GM19035 (cell line): Measurements from ENCODE around the gene TBC1D25.

Experiments used
- ATAC-seq: cut with Tn5 transposase; IDR thresholded peaks from one replicate; pipeline ENCODE4 v1.9.1; 2021; ENCODE audit not compliant: unreplicated experiment

TBC1D25 gene

DNA sequence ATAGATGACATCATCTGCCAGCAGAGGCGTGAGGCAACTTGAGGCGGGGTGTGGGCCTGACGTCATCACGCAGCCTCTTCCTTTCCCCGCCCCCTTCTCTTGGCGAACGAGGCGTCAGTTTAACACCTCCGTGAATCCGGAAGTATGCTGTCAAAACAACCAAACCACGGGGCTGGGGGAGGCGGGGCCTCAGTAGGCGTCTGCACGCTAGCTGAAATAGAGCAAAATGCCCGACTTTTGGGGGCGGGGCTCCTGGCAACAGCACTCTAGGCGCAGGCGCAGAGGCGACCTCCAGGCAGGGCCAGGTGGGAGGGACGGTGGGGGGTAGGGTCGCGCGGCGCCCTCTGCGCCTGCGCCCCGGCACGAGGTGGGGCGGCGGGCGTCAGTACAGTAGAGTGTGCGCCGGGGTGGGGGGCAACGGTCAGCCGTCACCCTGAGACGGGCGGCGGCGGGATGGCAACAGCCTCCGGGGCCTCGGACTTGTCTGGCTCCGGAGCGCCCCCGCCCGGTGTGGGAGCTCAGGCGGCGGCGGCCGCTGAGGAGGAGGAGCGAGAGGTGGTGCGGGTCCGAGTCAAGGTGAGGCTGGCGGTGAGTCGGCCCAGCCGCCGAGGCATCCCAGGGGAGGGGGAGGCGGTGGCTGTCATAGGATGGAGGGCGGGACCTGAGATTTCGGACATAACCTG is at the start of gene TBC1D25:
TBC1D25 (plus strand) TSS at position 370 of the 683 bp plus-strand sequence; CDS start at position 454, 84 bp downstream.
- ATAC-seq: peak; percentile 83

GRCh38 chrX:48489892-48490291 is 49.6 kb upstream of the TBC1D25 start:
- no peak for ATAC-seq

GRCh38 chrX:48490661-48491060 is 48.9 kb upstream of the TBC1D25 start:
- ATAC-seq: no peak

GRCh38 chrX:48491809-48492208 is 47.7 kb upstream of the TBC1D25 start:
- no peak for ATAC-seq

- ATAC-seq: no peak
Measured at GRCh38 chrX:48492293-48492910, 47.1 kb upstream of the TBC1D25 start.

DNA sequence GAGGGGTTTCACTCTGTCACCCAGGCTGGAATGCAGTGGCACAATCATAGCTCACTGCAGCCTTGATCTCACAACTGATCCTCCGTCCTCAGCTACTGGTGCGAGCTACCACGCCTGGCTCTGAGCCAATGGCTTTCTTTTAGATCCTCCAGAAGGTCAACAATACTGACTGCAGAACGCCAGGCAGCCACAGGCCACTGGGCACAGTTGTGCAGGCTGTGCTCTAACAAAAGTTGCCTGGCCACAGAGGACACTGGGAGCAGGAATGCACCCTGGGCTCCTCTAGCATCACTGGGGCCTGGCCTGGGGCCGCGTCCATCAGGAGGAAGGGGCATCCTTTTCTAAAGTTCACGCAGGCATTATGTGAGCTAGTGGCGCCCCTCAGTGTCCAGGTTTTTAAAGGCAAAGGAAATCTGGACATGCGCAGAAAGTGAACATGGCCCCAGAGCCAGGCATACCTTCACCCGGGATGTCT is 45.6 kb upstream of the TBC1D25 start:
- ATAC-seq: no peak

GRCh38 chrX:48496660-48497059 is 42.9 kb upstream of the TBC1D25 start:
- no peak for ATAC-seq

DNA sequence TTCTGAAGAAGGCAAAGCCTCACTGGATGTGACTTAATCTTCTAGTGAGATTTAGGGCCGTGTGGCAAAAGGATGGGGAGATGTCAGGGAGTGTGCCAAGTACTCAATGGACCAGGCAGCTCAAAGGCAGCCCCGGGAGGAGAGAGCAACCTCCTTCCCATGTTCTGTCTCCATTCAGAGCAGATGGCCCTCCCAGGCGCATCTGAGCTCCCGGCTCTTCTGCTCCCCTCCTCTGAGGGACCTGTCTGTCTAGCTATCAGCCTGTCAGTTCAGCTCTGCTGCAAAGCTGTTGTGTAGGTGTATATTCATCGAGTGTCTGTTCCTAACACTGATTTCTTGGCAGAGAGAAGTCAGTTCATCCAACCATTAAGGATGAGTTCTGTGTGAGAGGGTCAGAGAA is 41.6 kb upstream of the TBC1D25 start:
- ATAC-seq: no peak

DNA sequence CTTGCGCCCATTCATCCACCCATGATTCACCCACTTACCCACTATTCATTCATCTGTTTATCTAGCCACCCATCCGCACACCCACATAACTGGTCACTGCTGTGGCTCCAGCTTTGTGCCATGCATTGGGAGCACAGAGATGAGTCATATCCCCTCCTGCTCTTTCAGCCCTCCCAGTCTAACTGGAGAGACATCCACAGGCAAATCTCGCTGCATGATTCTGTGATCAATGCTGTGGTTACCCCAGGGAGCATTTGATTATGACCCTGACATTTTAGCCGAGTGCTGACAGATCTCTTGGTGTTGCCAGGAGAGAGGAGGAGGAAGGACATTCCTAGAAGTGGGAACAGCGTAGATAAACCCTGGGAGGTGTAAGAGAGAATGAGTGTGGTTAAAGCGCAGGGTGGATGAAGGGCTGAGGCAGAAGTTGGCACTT is 41.1 kb upstream of the TBC1D25 start:
- no peak for ATAC-seq

- no peak for ATAC-seq
Measured at GRCh38 chrX:48504261-48504660, 35.3 kb upstream of the TBC1D25 start.

GRCh38 chrX:48505481-48505880 is 34.0 kb upstream of the TBC1D25 start:
- no peak for ATAC-seq

DNA sequence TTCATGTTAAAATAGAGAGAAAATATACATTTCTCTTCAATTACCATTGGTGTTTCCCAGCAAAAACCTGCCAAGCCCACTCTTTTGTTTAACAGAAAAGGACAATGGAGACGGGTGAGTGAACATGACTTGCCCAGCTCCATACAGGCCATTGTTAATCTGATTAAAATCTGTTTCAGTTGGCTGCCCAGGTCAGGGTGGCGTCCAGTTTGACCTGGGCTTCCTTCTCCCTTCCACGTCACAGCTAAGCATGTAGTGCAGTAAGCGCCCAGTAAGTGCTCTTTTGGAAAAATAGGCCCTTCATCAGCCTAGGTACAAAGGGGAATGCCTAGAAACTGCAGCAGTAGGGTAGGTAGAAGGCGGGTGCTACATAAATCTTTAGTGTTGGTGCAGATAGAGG is 32.3 kb upstream of the TBC1D25 start:
- no peak for ATAC-seq

- peak; percentile 84 for ATAC-seq
Measured at GRCh38 chrX:48508400-48509244, 30.9 kb upstream of the TBC1D25 start, which contains the start of gene PORCN. PORCN (plus strand) TSS chrX:48508992; CDS start chrX:48509821, 829 bp downstream.

GRCh38 chrX:48509245-48509590 is 30.3 kb upstream of the TBC1D25 start:
- ATAC-seq: no peak

GRCh38 chrX:48509619-48510018 is 29.9 kb upstream of the TBC1D25 start:
- ATAC-seq: no peak

DNA sequence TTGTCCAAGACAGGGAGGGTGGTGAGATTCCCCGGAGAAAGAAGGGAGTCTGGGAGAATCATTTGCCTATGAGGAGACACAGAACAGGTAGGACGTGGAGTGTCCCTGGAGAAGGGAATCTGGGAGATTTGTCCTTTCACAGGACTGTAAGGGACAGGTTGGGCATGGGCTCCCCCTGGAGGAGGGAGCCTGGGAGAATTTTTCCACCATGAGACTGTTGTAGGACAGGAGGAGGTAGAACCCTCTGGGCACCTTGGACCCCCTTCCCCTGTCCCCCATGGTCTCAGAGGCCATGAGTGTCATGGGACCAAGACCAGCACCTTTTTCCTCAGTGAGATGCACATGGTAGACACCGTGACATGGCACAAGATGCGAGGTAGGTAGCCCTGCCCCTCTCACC is 28.0 kb upstream of the TBC1D25 start:
- ATAC-seq: no peak

GRCh38 chrX:48512371-48512935 is 27.1 kb upstream of the TBC1D25 start:
- no peak for ATAC-seq

GRCh38 chrX:48513670-48514069 is 25.8 kb upstream of the TBC1D25 start:
- ATAC-seq: no peak

- ATAC-seq: no peak
Measured at GRCh38 chrX:48514126-48514806, 25.2 kb upstream of the TBC1D25 start.

- ATAC-seq: no peak
Measured at GRCh38 chrX:48514868-48515460, 24.6 kb upstream of the TBC1D25 start.
